Skeletal muscle cell (primary cell): ENCODE measurements around the gene GPR89A.
"Not testable (repeated sequence)": the region's sequence is repeated elsewhere in the genome, so short reads cannot be mapped to it uniquely, and the experiment has no call there.

ENCODE experiments used
- DNase-seq: peaks from one replicate; pipeline ENCODE4 v3.0.0-alpha.2; 2010; ENCODE audit warnings: low read depth
- H3K4me3 ChIP-seq: 2 replicates; pipeline ENCODE4 v1.5.1; 2011; ENCODE audit warnings: low read depth, mild to moderate bottlenecking, control low read depth, low read length, moderate library complexity

GPR89A gene

DNA sequence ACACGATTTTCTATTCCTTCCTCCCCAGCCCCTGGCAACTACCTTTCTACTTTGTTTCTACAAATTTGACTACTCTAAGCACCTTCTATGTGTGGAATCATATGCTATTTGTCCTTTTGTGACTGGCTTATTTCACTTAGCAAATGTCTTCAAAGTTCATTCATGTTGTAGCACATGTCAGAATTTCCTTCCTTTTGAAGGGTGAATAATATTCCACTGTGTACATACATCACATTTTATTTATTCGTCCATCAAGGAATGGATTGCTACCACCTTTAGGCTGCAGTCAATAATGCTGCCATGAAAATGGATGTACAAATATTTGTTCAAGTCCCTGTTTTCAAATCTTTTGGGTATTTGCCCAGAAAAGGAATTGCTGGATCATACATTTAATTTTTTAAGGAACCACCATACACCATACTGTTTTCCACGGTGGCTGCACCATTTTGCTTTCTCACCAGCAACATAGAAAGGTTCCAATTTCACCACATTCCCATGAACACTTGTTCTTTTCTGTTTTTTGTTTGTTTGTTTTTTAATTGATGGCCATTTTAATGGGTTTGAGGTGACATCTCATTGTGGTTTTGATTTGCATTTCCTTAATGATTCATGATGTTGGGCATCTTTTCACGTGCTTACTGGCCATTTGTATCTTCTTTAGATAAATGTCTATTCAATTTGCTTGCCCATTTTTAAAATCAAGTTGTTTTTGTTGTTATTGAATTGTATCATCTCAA, 102.7 kb downstream of the GPR89A start:
- H3K4me3 ChIP-seq, result no peak overlapping the region
- DNase-seq, result no peak

GRCh38 chr1:145711213-145711651, 103.4 kb downstream of the GPR89A start:
- no peak overlapping the region for H3K4me3 ChIP-seq
- no peak for DNase-seq

DNA sequence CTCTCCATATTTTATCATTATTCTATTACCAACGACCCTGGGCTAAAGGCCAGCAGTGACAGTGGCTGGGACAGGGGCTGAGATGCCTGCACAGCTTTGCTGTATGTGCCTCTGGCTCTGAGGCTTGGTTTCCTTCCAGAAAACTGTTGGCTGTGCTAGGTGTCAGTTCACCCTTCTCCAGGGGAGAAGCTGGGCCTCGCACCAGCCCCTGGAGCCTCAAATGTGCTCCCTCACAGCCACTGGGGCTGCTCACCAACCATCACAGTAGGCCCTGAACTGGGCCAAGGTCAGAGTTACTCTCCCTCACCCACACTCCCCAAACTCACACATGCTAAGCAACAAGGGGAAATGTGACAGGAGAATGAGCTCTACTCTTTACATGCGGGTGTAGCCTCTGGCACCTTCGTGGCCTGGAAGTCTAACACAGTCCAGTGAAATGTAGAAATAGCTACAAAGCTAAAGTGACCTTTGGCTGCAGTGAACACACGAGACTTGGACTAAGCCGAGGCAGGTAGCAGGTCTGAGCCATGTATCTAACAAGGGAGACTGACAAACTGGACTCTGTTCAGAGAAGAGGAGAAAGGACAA, 106.8 kb downstream of the GPR89A start:
- no peak for DNase-seq
- no peak overlapping the region for H3K4me3 ChIP-seq

DNA sequence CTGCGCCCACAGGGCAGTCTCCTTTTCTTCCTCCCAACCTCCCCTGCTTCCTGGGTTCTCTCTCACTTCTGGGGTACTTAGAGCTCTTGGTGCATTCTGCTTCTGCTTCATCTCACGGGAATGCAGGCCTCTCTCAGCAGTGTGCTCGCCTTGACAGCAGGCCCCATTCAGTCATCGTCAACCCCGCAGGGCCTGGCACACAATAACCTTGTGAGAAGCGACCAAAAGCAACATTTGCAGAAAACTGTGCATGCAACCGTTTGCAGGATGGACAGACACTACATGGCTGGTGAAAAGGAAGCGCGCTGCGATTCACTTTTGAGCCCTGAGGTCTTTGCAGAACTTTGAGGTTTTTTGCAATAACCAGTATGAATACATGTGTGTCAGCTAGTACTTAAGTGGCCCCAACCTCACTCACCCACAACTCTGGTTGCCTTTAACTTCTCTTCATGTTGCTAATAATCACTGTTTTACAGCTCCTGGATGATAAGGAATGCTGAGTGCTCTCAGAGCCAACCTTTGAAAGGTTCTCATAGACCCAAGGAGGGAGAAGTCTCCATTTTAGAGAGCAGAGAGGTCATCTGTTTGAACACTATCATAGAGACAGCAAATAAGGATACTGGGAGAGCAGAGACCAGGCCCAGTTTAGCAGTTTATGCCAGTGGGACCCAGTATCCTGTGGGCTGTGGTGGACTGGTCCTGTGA, 109.0 kb downstream of the GPR89A start:
- no peak overlapping the region for H3K4me3 ChIP-seq

DNA sequence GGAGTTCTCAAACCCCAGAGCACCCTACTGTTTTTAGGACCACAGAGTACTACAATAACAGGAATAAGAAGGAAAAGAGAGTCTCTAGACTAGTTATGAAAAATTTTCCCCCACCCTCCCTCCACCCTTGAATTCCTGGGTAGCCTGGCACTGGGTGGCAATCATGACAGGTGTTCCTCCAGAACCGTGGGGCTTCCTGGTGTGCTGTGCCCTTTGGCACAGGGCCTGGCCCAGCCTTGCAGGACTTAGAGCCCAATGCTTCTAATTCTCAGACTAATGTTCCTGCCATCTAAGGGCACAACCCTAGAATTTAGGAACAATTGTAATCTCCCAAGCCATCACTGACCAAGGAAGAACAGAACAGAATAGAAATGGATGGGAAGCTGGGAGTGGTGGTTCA, 110.0 kb downstream of the GPR89A start:
- no peak for DNase-seq
- H3K4me3 ChIP-seq, result no peak overlapping the region

More for the DNA sequence above, 109.0 kb downstream of the GPR89A start:
- no peak for DNase-seq

DNA sequence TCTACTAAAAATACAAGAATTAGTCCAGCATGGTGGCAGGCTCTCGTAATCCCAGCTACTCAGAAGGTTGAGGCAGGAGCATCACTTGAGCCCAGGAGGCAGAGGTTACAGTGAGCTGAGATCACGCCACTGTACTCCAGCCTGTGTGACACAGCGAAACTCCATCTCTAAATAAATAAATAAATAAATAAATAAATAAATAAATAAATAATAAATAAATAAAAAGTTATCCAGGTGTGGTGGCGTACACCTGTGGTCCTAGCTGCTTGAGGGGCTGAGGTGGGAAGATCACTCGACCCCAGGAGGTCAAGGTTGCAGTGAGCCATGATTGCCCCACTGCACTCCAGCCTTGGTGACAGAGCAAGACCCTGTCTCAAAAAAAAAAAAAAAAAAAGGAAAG, 110.7 kb downstream of the GPR89A start:
- DNase-seq, H3K4me3 ChIP-seq: not testable (repeated sequence)

GRCh38 chr1:145719230-145720079, 111.7 kb downstream of the GPR89A start, which contains the start of gene CD160:
TSS of gene CD160 (plus strand) at chr1:145719499. CDS start at chr1:145728328, 8,829 bp downstream.
- no peak for DNase-seq
- no peak within 1 kb of the TSS for H3K4me3 ChIP-seq
